Stimulated activated CD4-positive, alpha-beta T cell treated with anti-CD3 and anti-CD28 coated beads, Interleukin-4, amount 100 ng/mL, for 48 hours (primary cell): Measurements from ENCODE around the gene ZNF813.
"Not testable (repeated sequence)": the region's sequence is repeated elsewhere in the genome, so short reads cannot be mapped to it uniquely, and the experiment has no call there.

Experiments used
- DNase-seq, 2 donors: peaks; one replicate each; pipeline ENCODE4 v3.0.0-alpha.2; 2020; ENCODE audit warnings: low read depth in 2 of 2

The ZNF813 gene

DNA sequence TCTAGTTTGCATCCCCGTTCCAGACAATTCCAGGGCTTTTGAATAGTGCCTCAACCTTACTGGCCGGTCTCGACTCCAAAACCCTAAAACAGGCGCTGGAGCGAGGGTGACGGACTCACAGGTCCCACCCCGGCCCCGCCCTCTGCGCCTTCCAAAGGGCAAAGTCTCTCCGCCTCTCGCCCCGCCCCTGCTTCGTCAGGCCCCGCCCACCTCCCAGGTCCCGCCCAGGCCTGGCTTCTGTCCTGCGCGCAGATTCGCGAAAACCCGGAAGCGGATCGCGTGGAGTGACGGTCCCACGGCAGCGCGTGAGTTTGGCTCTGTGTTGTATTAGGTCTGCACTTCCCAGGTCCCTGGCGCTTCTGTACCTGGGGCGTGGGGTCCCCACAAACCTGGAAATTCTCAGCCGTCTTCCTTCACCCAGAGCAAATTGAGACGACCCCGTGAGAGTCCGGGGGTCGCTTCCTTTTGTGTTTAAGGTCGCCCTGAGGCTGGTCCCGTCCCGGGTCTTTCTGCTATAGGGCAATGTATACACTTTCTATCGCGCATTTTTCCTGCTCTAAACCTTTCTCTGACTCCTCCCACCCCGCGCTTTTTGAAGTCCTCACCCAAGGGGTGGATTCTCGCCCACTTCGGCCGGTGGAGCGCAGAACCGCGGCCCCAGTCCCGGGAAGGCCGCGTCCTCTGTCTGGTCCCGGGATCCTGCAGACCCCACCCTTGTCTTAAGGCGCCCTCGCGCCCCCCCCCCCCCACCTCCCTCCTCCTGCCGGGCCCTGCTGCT, at the start of gene ZNF813:
ZNF813 (plus strand) TSS at position 249 of the 778 bp plus-strand sequence. CDS start 16,090 bp downstream, outside the sequence.
- peak; percentile 93 to 97 for DNase-seq

DNA sequence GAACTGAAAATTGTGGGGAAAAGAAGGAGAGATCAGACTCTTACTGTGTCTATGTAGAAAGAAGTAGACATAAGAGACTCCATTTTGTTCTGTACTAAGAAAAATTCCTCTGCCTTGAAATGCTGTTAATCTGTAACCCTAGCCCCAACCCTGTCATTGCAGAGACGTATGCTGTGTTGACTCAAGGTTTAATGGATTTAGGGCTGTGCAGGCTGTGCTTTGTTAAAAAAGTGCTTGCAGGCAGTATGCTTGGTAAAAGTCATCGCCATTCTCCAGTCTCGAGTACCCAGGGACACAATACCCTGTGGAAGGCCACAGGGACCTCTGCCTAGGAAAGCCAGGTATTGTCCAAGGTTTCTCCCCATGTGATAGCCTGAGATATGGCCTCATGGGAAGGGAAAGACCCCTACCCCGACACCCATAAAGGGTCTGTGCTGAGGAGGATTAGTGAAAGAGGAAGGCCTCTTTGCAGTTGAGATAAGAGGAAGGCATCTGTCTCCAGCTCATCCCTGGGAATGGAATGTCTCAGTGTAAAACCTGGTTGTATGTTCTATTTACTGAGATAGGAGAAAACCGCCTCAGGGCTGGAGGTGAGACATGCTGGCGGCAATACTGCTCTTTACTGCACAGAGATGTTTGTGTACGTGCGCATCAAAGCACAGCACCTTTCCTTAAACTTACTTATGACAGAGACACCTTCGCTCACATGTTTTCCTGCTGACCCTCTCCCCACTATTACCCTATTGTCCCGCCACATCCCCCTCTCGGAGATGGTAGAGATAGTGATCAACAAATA, 46.8 kb upstream of the ZNF813 start:
- DNase-seq, result not testable (repeated sequence)

DNA sequence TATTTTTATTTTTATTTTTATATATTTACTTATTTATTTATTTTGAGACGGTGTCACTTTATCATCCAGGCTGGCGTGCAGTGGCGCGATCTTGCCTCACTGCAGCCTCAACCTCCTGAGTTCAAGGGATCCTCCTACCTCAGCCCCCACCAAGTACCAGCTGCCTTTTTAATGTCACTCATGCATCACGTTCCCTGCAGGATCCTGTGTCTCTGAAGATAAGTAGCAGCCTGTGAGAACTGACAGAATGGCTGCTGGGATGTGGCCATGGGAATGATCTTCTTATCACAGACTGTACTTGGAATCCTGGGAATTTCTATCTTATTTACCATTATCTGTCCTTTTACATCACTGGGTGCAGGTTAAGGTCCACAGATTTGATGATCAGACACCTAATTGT, 45.0 kb upstream of the ZNF813 start:
- no peak for DNase-seq

DNA sequence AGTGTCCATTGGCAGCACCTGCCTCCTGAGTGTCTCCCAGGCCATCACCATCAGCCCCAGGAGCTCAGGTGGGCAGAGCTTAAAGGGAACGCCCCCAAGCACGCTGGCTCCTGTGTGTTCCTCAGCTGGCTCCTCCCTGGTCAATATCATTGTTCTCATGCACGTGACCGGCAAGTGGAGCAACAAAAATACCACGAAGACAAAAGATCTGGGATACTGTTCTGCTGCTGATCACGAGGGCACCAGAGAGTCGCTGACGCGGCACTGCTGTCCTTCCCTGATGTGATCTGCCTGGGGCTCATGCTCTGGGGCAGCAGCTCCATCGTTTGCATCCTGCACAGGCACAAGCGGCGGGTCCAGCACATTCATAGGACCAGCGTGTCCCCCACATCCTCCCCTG, 44.5 kb upstream of the ZNF813 start:
- DNase-seq, result not testable (repeated sequence)

DNA sequence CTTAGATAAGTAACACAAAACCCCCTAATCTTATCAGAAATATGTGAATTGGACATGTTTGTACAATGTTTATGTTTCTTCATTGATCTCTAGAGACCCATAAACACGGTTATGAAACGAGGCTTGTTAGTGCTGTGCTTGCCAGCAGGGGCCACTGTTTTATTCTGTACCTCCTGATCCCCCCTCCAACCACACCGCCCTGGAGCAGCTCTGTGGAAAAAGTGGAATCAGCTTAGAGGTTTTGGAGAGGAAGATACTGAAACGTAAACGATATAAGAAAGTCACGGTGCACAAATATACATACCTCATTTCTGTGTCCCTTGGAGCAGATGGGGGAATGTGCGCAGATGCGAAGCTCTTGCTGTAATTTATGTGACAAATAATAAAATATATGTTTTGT, 43.9 kb upstream of the ZNF813 start:
- not testable (repeated sequence) for DNase-seq

DNA sequence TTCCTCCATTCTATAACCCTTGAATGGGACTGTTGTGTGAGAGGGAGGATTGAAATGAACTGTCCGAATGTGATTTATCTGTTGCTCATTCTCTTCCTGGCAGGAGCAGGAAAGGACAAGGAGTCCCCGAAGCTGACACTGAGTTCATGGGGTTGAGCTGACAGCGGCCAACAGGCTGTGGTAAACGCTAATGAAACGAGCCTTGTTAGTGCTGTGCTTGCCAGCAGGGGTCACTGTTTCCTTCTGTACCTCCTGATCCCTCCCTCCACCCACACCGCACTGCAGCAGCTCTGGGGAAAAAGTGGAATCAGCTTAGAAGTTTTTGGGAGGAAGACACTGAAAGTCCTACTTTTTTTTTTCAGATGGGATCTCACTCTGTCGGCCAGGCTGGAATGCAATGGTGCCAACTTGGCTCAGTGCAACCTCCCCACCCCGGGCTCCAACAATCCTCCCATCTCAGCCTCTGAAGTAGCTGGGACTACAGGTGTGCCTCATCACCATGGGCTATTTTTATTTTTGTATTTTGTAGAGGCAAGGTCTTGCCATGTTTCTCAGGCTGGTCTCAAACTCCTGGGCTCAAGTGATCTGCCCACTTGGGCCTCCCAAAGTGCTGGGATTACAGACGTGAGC, 42.5 kb upstream of the ZNF813 start:
- DNase-seq, result peak; percentile 52 to 59

DNA sequence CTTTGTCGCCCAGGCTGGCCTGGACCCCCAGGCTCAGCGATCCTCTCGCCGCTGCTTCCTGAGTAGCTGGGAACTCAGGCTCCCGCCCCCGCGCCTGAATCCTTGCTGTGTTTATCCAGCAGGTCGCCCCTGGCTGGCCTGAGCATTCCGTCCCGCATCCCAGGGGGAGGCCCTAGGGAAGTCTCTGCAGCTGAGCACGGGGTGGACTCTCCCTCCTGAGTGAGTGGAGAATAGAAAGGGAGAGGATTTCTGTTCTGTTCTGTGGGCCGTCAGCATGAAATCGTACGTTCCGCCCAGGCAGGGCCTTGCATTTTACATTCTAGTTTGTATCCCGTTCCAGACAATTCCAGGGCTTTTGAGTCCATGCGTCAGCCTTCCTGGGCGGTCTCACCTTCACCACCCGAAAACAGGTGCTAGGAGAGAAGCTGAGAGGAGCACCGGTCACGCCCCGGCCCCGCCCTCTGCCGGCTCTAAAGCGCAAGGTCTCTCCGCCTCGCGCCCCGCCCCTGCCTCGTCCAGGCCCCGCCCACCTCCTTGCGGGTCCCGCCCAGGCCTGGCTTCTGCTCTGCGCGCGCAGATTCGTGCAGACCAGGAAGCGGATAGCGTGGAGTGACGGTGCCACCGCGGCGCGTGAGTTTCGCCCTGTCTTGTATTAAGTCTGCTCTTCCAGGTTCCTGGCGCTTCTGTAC, 36.0 kb upstream of the ZNF813 start, which contains the start of gene ZNF761:
ZNF761 (plus strand) TSS at position 586 of the 689 bp plus-strand sequence. CDS start 15,285 bp downstream, outside the sequence.
- DNase-seq, result peak; percentile 94 to 96

DNA sequence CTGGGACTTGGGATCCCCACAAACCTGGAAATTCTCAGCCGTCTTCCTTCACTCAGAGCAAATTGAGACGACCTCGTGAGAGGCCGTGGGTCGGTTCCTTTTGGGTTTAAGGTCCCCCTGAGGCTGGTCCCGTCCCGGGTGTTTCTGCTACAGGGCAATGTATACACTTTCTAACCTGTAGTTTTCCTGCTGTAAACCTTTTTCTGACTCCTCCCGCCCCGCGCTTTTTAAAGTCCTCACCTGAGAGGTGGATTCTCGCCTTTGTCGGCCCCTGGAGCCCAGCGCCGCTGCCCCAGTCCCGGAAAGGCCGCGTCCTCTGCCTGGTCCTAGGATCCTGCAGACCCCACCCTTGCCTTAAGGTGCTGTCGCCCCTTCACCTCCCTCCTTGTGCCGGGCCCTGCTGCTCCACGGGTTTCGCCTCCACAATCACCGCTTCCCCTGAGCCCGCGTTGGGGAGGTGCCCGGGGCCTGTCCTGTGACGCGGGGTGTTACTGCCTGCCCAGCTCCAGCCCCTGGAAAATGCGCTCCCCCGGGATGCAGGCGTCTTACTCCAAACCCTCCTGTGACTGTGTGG, 35.4 kb upstream of the ZNF813 start:
- DNase-seq, result peak in 1 of 2 donors; percentile 6

DNA sequence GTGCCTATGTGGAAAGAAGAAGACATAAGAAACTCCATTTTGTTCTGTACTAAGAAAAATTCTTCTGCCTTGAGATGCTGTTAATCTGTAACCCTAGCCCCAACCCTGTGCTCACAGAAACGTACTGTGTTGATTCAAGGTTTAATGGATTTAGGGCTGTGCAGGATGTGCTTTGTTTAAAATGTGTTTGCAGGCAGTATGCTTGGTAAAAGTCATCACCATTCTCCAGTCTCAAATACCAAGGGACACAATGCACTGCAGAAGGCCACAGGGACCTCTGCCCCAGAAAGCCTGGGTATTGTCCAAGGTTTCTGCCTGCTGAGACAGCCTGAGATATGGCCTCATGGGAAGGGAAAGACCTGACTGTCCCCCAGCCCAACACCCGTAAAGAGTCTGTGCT, 23.7 kb upstream of the ZNF813 start:
- DNase-seq, result not testable (repeated sequence)

DNA sequence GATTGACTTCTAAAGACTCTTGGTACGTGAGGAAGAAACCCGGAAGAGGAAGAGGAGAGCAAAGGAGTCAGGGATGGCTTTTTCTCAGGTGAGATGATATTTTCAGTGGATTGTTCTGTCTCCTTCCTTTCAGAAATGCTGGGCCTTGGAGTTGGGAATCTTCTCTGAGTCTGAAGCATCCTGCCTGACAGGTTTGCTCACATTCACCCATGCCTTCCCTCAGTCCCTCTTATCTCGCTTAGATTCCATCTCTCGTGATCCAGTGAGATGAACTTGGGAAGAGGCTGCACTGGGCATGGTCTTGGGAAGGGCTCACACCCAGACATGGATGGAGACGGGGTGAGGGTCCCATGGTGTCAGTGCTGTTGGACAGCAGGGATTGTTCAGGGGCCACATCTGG, 20.3 kb upstream of the ZNF813 start:
- DNase-seq, result not testable (repeated sequence)

DNA sequence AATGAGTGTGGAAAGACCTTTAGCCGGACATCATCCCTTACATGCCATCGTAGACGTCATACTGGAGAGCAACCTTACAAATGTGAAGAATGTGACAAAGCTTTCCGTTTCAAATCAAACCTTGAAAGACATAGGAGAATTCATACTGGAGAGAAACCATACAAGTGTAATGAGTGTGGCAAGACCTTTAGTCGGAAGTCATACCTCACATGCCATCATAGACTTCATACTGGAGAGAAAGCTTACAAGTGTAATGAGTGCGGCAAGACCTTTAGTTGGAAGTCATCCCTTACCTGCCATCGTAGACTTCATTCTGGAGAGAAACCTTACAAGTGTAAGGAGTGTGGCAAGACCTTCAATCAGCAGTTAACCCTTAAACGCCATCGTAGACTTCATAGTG, 11.7 kb upstream of the ZNF813 start:
- DNase-seq, result no peak

DNA sequence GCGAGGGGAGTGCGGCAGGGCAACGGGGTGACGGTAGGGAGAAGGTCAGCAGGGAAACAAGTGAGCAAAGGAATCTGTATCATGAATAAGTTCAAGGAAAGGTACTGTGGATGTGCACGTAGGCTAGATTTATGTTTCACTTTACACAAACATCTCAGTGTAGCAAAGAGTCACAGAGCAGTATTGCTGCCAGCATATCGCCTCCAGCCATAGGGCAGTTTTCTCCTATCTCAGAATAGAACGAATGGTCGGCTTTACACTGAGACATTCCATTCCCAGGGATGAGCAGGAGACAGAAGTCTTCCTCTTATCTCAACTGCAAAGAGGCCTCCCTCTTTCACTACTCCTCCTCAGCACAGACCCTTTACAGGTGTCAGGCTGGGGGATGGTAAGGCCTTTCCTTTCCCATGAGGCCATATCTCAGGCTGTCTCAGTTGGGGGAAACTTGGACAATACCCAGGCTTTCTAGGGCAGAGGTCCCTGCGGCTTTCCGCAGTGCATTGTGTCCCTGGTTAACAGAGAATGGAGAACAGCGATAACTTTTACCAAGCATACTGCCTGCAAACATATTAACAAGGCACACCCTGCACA, 7.3 kb upstream of the ZNF813 start:
- DNase-seq, result not testable (repeated sequence)

DNA sequence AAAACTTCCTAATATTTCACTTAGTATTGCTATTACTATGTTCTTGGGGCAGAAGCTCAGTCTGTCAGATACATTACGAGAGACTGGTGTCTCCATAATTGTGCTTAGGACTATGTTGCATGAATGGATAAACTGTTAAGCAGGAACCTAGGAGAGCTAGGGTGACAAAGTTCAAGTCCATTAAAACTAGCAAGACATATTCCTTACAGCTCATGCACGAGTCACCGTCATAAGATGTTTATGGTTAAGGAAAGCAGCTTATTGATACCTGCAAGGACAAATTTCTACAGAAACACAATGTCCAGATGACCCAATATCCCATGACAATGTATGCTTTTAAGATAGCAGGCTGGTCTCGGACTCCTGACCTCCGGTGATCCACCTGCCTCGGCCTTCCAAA, 5.7 kb upstream of the ZNF813 start:
- no peak for DNase-seq

DNA sequence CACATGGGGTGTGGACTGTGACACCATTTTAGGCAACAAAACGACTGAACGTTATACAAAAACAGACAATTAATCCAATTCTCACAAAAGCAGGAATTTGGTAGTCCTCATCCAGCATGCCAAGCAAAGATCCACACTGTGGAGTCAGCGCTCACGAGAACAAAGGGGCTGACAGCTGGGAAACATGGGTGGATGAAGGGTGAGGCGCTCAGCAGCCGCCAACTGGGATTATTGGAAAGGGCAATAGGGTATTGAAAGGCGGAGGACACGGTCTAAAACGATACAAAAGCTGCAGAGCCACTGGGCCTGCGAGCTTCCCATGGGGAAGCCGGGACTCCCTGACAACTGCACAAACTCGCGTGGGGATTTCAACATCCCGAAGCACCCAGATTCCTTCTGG, 4.7 kb upstream of the ZNF813 start:
- DNase-seq, result no peak

DNA sequence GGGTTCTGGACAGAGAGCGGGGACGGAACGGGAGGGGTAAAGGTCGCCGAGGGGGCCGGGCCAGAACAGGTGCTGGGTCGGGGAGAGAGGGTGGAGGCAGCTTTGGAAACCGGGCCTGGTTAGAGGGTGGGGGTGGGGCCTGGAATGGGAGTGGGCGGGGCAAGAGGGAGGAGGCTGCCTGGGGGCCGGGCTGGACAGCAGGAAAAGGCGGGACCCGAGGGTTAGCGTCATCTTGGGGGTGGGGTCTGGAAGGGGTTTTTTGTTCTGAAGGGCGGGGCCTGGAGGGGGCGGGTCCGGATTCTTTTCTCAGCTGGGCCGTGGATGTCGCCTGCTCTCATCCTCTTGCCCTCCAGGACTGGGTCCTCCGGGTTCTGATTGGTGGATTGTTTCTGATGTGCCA, 4.3 kb upstream of the ZNF813 start:
- DNase-seq, result no peak

DNA sequence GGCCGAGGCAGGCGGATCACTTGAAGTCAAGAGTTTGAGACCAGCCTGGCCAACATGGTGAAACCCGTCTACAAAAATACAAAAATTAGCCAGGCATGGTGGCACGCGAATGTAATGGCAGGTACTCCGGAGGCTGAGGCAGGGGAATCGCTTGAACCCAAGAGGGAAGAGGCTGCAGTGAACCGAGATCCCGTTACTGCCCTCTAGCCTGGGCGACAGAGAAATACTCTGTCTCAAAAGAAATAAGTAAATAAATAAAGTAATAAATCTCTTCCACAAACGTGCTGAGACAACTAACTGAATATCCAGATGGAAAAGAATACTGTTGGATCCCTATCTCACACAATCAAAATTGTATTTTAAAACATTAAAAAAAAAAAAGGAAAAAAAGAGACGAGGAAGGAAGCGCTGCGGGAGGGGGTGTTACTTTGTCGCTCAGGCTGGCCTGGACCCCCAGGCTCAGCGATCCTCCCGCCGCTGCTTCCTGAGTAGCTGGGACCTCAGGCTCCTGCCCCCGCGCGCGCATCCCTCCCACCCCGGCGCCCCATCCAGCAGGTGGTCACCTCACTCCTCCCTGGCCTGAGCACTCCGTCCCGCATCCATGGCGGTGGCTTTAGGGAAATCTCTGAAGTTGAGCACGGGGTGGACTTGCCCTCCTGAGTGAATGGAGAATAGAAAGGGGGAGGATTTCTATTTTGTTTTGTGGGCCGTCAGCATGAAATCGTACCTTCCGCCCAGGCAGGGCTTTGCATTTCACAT, 628 bp upstream of the ZNF813 start:
- no peak for DNase-seq

DNA sequence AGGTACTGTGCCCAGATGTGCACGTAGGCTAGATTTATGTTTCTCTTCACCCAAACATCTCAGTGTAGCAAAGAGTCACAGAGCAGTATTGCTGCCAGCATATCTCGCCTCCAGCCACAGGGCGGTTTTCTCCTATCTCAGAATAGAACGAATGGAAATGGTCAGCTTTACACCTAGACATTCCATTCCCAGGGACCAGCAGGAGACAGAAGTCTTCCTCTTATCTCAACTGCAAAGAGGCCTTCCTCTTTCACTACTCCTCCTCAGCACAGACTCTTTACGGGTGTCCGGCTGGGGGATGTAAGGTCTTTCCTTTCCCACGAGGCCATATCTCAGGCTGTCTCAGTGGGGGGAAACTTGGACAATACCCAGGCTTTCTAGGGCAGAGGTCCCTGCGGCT, 1.1 kb downstream of the ZNF813 start:
- not testable (repeated sequence) for DNase-seq

DNA sequence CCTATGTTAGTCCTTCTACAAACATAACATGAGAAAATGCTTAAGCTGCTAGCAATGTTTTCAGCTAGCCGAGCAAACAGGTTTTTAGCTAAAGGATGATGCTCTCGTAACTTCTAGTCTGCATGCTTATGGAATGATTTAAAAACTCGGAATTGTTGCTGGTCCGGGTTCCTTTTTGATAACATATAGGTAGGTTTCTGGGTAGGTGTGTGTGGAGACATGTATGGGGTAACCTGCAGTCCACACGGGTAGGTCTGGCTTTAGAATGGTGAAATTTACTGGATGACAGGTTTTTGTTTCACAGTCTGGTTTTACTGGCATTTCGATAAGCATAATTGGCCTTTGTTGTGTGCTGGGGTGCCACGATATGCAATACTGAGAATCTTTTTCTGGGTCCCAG, 4.4 kb downstream of the ZNF813 start:
- DNase-seq, result no peak

DNA sequence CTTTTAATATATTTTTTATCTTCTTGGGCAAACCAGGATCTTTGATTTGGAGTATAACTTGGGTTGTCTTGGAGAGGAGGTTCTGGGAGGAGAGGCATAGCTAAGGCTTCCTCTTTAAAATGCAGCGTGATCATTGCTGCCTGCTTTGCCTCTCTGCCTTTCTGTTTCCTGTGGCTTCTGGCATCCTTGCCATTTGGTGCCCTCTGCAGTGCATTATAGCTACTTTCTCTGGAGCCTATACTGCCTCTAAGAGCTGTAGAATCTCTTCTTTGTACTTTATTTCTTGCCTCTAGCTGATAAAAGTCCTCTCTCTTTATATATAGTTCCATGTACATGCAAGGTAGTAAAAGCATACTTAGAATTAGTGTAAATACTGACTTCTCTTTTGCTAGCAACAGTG, 7.3 kb downstream of the ZNF813 start:
- not testable (repeated sequence) for DNase-seq

DNA sequence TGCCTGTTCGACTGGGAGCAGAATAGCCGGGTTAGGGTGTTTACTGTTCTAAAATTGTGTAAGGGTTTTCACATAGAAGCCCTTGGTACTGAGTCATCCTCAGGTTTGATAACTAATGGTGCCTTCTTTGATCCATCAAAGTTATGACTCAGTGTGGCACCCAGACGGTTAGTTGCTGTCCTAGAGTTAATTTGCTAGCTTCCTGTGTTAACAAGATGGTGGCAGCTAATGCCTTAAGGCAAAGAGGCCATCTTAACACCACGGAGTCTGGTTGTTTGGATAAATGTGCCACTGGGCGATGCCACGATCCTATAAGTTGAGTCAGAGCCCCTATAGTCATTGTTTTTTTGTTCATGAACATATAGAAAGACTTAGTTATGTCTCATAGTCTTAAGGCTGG, 7.9 kb downstream of the ZNF813 start:
- not testable (repeated sequence) for DNase-seq
